K562 (cell line): ENCODE measurements around the gene STK16. TPM values are rescaled to one million over a fixed set of nuclear protein-coding genes. Genes with fewer than 3 reads are reported as not detected.

Experiments used
- CREM ChIP-seq: IDR thresholded peaks from 2 replicates; pipeline ENCODE4 v1.6.1; 2014; ENCODE audit warnings: antibody characterized with exemption, low read depth
- PTBP1 ChIP-seq: fragments of 200-400 bp; formaldehyde crosslinking; IDR thresholded peaks from 2 replicates; pipeline ENCODE4 v1.6.1; 2017; ENCODE audit warnings: low read depth, low read length
- SP2 ChIP-seq: IDR thresholded peaks from 2 replicates; pipeline ENCODE4 v1.6.1; 2011; ENCODE audit warnings: mild to moderate bottlenecking, low read depth, low read length, moderate library complexity; ENCODE audit not compliant: poor library complexity, severe bottlenecking; ENCODE audit errors: extremely low read depth
- ZKSCAN1 ChIP-seq: fragments of 150-350 bp; IDR thresholded peaks from 2 replicates; pipeline ENCODE4 v1.6.1; 2016; ENCODE audit warnings: low read depth, low read length
- ZNF174 ChIP-seq: fragments of 250-450 bp; sonication (Bioruptor Pico); IDR thresholded peaks from 2 replicates; pipeline ENCODE4 v1.4.0; 2020; ENCODE audit warnings: mild to moderate bottlenecking
- ZNF354B ChIP-seq: fragments of 250-450 bp; sonication (Bioruptor Pico); IDR thresholded peaks from 2 replicates; pipeline ENCODE4 v1.4.0; 2020
- polyA plus RNA-seq, 8 experiments: library from polyadenylated mRNA; depleted of rRNA in 4 of 8; stranded (reverse) in 5 of 8; unstranded in 3 of 8; fragments of >200 nt; fragmentation: Nextera tagmentation in 2 of 8; fragmentation: Illumina TruSeq in 1 of 8; extraction: Ambion mirVana in 2 of 8; extraction: Trizol in 1 of 8; gene quantifications; 2 replicates each; pipeline versions ENCODE4 v1.2.1 to v1.2.3, GENCODE V29; 2011 to 2014; ENCODE audit warnings: inconsistent platforms in 1 of 8, missing spikeins in 1 of 8
- total RNA-seq, 7 experiments: library from RNA; depleted of rRNA in 6 of 7; stranded (reverse); fragments of >200 nt in 6 of 7; fragmentation: Illumina TruSeq in 2 of 7; extraction: Trizol in 2 of 7; gene quantifications; 2 replicates each; pipeline versions ENCODE4 v1.2.1 to v1.2.3, GENCODE V29; 2011 to 2021; ENCODE audit warnings: low replicate concordance in 1 of 7
- TF ChIP-seq, protein P1 (sequence below): fragments of 250-450 bp; sonication (Bioruptor Pico); IDR thresholded peaks from 2 replicates; pipeline ENCODE4 v1.4.0; 2020; ENCODE audit warnings: mild to moderate bottlenecking, moderate library complexity, borderline replicate concordance
- TF ChIP-seq, protein P2 (sequence below): IDR thresholded peaks from 3 replicates; pipeline ENCODE4 v1.6.1; 2011; ENCODE audit warnings: borderline replicate concordance, mild to moderate bottlenecking; ENCODE audit not compliant: insufficient read length, insufficient read depth
- TF ChIP-seq, protein P3 (sequence below), 2 experiments: fragments of 450-650 bp in 1 of 2; sonication (generic) in 1 of 2; formaldehyde crosslinking in 1 of 2; IDR thresholded peaks in 1 of 2; conservative IDR thresholded peaks in 1 of 2; 2 replicates each; pipeline versions ENCODE4 v1.6.1 to v1.8.1; 2016 to 2023; ENCODE audit warnings: mild to moderate bottlenecking in 2 of 2, moderate library complexity in 2 of 2, inconsistent platforms in 1 of 2, missing genetic modification reagents in 1 of 2
- TF ChIP-seq, protein P4 (sequence below), 2 experiments: fragments of 450-650 bp; formaldehyde crosslinking in 1 of 2; IDR thresholded peaks; 2 replicates each; pipeline versions ENCODE4 v1.4.0 to v1.6.1; 2014 to 2020; ENCODE audit warnings: mild to moderate bottlenecking in 2 of 2, borderline replicate concordance in 1 of 2, low read depth in 1 of 2

Gene STK16
- total and polyA plus RNA-seq, 9 of the 15 experiments (the other 6 are each of a cell fraction or from before 2014, with no cell fraction given) = 5.4 to 36.2 (median 17.8) TPM

DNA sequence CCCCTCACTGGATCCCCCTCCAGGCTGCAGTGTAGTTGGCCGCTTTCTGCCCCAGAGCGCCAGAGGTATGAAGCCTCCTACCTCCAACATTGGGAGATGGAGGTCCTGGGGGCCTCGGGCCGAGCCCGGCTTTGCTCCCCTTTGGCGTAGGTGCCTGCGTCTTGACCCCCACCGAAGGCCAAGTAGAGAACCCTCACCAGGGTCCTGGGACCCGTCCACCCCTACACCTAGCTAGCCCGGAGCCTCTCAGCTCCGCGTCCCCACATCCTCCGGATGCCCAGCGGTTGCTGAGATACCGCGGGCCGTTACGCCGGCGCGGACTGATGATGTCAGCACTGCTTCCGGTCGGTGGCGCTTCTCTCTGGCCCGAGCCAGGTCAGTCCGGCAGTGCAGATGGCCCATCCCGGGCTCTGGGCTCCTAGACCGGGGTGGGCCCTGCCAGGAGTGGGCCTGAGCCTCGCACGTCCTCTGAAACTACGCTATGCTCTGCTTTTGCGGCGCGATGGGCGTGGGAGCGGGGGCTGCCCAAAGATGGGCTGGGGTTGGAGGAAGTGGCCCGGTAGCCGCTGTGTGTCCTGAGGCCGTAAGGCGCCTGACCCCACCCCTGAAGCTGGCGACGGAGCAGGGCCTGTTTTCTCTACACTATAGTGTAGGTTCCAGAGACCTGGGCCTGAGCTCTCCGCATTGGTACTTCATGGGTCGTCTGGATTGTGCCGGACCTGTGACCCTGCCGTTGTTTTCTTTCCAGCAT is at the start of gene STK16, which contains the start of gene GLB1L (continued):
- TF ChIP-seq CREM = peak; percentile 99
- TF ChIP-seq, protein P1, sequence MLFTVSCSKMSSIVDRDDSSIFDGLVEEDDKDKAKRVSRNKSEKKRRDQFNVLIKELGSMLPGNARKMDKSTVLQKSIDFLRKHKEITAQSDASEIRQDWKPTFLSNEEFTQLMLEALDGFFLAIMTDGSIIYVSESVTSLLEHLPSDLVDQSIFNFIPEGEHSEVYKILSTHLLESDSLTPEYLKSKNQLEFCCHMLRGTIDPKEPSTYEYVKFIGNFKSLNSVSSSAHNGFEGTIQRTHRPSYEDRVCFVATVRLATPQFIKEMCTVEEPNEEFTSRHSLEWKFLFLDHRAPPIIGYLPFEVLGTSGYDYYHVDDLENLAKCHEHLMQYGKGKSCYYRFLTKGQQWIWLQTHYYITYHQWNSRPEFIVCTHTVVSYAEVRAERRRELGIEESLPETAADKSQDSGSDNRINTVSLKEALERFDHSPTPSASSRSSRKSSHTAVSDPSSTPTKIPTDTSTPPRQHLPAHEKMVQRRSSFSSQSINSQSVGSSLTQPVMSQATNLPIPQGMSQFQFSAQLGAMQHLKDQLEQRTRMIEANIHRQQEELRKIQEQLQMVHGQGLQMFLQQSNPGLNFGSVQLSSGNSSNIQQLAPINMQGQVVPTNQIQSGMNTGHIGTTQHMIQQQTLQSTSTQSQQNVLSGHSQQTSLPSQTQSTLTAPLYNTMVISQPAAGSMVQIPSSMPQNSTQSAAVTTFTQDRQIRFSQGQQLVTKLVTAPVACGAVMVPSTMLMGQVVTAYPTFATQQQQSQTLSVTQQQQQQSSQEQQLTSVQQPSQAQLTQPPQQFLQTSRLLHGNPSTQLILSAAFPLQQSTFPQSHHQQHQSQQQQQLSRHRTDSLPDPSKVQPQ (CRISPR knock-in tag) = no peak
- no peak for TF ChIP-seq ZKSCAN1
- TF ChIP-seq SP2 = no peak
- TF ChIP-seq ZNF174 (CRISPR knock-in tag) = no peak
- TF ChIP-seq, protein P2, sequence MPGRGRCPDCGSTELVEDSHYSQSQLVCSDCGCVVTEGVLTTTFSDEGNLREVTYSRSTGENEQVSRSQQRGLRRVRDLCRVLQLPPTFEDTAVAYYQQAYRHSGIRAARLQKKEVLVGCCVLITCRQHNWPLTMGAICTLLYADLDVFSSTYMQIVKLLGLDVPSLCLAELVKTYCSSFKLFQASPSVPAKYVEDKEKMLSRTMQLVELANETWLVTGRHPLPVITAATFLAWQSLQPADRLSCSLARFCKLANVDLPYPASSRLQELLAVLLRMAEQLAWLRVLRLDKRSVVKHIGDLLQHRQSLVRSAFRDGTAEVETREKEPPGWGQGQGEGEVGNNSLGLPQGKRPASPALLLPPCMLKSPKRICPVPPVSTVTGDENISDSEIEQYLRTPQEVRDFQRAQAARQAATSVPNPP = no peak
- no peak for TF ChIP-seq PTBP1
- TF ChIP-seq, protein P3, sequence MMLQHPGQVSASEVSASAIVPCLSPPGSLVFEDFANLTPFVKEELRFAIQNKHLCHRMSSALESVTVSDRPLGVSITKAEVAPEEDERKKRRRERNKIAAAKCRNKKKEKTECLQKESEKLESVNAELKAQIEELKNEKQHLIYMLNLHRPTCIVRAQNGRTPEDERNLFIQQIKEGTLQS (IDR thresholded peaks at IDR 0.05) = peak; percentile 69
- TF ChIP-seq, protein P3 (CRISPR knock-in tag; conservative IDR thresholded peaks at IDR 0.05) = no peak
- TF ChIP-seq, protein P4, sequence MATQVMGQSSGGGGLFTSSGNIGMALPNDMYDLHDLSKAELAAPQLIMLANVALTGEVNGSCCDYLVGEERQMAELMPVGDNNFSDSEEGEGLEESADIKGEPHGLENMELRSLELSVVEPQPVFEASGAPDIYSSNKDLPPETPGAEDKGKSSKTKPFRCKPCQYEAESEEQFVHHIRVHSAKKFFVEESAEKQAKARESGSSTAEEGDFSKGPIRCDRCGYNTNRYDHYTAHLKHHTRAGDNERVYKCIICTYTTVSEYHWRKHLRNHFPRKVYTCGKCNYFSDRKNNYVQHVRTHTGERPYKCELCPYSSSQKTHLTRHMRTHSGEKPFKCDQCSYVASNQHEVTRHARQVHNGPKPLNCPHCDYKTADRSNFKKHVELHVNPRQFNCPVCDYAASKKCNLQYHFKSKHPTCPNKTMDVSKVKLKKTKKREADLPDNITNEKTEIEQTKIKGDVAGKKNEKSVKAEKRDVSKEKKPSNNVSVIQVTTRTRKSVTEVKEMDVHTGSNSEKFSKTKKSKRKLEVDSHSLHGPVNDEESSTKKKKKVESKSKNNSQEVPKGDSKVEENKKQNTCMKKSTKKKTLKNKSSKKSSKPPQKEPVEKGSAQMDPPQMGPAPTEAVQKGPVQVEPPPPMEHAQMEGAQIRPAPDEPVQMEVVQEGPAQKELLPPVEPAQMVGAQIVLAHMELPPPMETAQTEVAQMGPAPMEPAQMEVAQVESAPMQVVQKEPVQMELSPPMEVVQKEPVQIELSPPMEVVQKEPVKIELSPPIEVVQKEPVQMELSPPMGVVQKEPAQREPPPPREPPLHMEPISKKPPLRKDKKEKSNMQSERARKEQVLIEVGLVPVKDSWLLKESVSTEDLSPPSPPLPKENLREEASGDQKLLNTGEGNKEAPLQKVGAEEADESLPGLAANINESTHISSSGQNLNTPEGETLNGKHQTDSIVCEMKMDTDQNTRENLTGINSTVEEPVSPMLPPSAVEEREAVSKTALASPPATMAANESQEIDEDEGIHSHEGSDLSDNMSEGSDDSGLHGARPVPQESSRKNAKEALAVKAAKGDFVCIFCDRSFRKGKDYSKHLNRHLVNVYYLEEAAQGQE (IDR thresholded peaks at IDR 0.05; ENCODE audit: borderline replicate concordance) = peak; percentile 97
- TF ChIP-seq, protein P4 (CRISPR knock-in tag; IDR thresholded peaks at IDR 0.05; ENCODE audit: low read depth) = no peak
- no peak for TF ChIP-seq ZNF354B (CRISPR knock-in tag)
